SK-N-SH (cell line): ENCODE measurements around the gene ADGRG3. TPM values are rescaled to one million over a fixed set of nuclear protein-coding genes. Genes with fewer than 3 reads are reported as not detected.

Experiments
- CTCF ChIA-PET: fragments of 300-600, 350-600 bp; formaldehyde crosslinking; extraction: SDS; loops from one replicate; lab custom pipeline; 2021; lab: Yijun Ruan, JAX
- POLR2A ChIA-PET: fragments of 350-600 bp; sonication (Branson Sonifier 250); formaldehyde crosslinking; extraction: SDS; loops from one replicate; lab custom pipeline; 2020; ENCODE audit warnings: antibody characterized with exemption, inconsistent platforms; lab: Yijun Ruan, JAX
- DNase-seq: peaks from one replicate; pipeline ENCODE4 v3.0.0; 2012
- H2AFZ ChIP-seq: fragments of 200-600 bp; sonication (generic); 2 replicates; pipeline ENCODE4 v1.8.1; 2016; ENCODE audit warnings: antibody characterized with exemption, mild to moderate bottlenecking, low read depth
- H3F3A ChIP-seq: fragments of 200-600 bp; sonication (generic); replicated peaks from 2 replicates; pipeline ENCODE3; 2016; ENCODE audit warnings: antibody characterized with exemption, mild to moderate bottlenecking; ENCODE audit not compliant: insufficient read depth
- H3K27ac ChIP-seq, 2 experiments: fragments of 200-500 bp in 1 of 2; fragments of 200-600 bp in 1 of 2; sonication (Bioruptor generic) in 1 of 2; sonication (generic), shearing (Covaris generic) in 1 of 2; 2 replicates each; pipeline versions ENCODE4 v1.5.1 to v1.6.1; 2014 to 2016; ENCODE audit warnings: low read depth in 2 of 2, inconsistent platforms in 1 of 2, low read length in 1 of 2, mild to moderate bottlenecking in 1 of 2, mixed read lengths in 1 of 2
- H3K27me3 ChIP-seq: fragments of 200-600 bp; sonication (generic), shearing (Covaris generic); 2 replicates; pipeline ENCODE4 v1.6.1; 2016; ENCODE audit warnings: mixed run types; ENCODE audit not compliant: insufficient read depth
- H3K36me3 ChIP-seq, 2 experiments: fragments of 200-500 bp in 1 of 2; fragments of 200-600 bp in 1 of 2; sonication (Bioruptor generic) in 1 of 2; sonication (generic) in 1 of 2; replicated peaks in 1 of 2; 2 replicates each; pipeline versions ENCODE3 to v1.5.1; 2014 to 2016; ENCODE audit warnings: low read length in 1 of 2, mild to moderate bottlenecking in 1 of 2; ENCODE audit not compliant: insufficient read depth in 2 of 2, control insufficient read depth in 1 of 2
- H3K4me1 ChIP-seq, 2 experiments: fragments of 200-500 bp in 1 of 2; fragments of 200-600 bp in 1 of 2; sonication (Bioruptor generic) in 1 of 2; sonication (generic), shearing (Covaris generic) in 1 of 2; 2 replicates each; pipeline versions ENCODE4 v1.5.1 to v1.6.1; 2014 to 2016; ENCODE audit warnings: low read depth in 1 of 2, low read length in 1 of 2, mixed run types in 1 of 2; ENCODE audit not compliant: insufficient read depth in 2 of 2, control insufficient read depth in 1 of 2
- H3K4me2 ChIP-seq: fragments of 200-600 bp; sonication (generic), shearing (Covaris generic); 2 replicates; pipeline ENCODE4 v1.6.1; 2017; ENCODE audit warnings: mixed run types
- H3K4me3 ChIP-seq, 2 experiments: fragments of 200-500 bp in 1 of 2; fragments of 200-600 bp in 1 of 2; sonication (Bioruptor generic) in 1 of 2; sonication (generic), shearing (Covaris generic) in 1 of 2; 2 replicates each; pipeline versions ENCODE4 v1.5.1 to v1.8.1; 2014 to 2016; ENCODE audit warnings: low read depth in 2 of 2, inconsistent platforms in 1 of 2, low read length in 1 of 2, mild to moderate bottlenecking in 1 of 2, mixed read lengths in 1 of 2, moderate library complexity in 1 of 2
- H3K79me2 ChIP-seq: fragments of 200-600 bp; sonication (generic); 2 replicates; pipeline ENCODE4 v1.8.1; 2017; ENCODE audit warnings: mild to moderate bottlenecking; ENCODE audit not compliant: insufficient read depth
- H3K9ac ChIP-seq: fragments of 200-600 bp; sonication (generic); 2 replicates; pipeline ENCODE4 v1.6.1; 2017; ENCODE audit warnings: mixed run types
- H3K9me2 ChIP-seq: fragments of 200-600 bp; sonication (generic); 2 replicates; pipeline ENCODE4 v1.6.1; 2017; ENCODE audit warnings: mixed run types
- H3K9me3 ChIP-seq: fragments of 200-600 bp; sonication (generic); 2 replicates; pipeline ENCODE4 v1.6.1; 2017; ENCODE audit warnings: mixed run types, mild to moderate bottlenecking, moderate library complexity
- H4K20me1 ChIP-seq: fragments of 200-600 bp; sonication (generic); 2 replicates; pipeline ENCODE4 v1.6.1; 2017; ENCODE audit warnings: mild to moderate bottlenecking, mixed run types; ENCODE audit not compliant: insufficient read depth
- ELF1 ChIP-seq: IDR thresholded peaks from 2 replicates; pipeline ENCODE4 v1.4.0; 2012
- EP300 ChIP-seq, 2 experiments: IDR thresholded peaks; 2 replicates each; pipeline versions ENCODE4 v1.4.0 to v1.6.1; 2012; ENCODE audit warnings: borderline replicate concordance in 1 of 2, low read depth in 1 of 2, low read length in 1 of 2
- EZH2phosphoT487 ChIP-seq: fragments of 200-600 bp; sonication (generic); IDR thresholded peaks from 2 replicates; pipeline ENCODE4 v1.6.1; 2017; ENCODE audit warnings: low read depth, mixed run types, mild to moderate bottlenecking, antibody characterized with exemption, moderate library complexity, borderline replicate concordance
- GATA2 ChIP-seq: sonication (generic); formaldehyde crosslinking; IDR thresholded peaks from 2 replicates; pipeline ENCODE4 v1.5.0; 2020; ENCODE audit warnings: mild to moderate bottlenecking, missing genetic modification reagents
- JUND ChIP-seq: IDR thresholded peaks from 2 replicates; pipeline ENCODE4 v1.4.0; 2012
- MXI1 ChIP-seq: IDR thresholded peaks from 2 replicates; pipeline ENCODE4 v1.6.1; 2012; ENCODE audit warnings: mild to moderate bottlenecking, low read depth, low read length, improper control_type of control experiment
- NRF1 ChIP-seq: IDR thresholded peaks from 2 replicates; pipeline ENCODE4 v1.6.1; 2012; ENCODE audit warnings: low read depth, mild to moderate bottlenecking, low read length
- POLR2AphosphoS5 ChIP-seq: IDR thresholded peaks from 2 replicates; pipeline ENCODE4 v1.6.1; 2012; ENCODE audit warnings: low read depth, low read length
- RAD21 ChIP-seq: IDR thresholded peaks from 2 replicates; pipeline ENCODE4 v1.6.1; 2012; ENCODE audit warnings: mild to moderate bottlenecking, low read length
- RCOR1 ChIP-seq: fragments of 150-350 bp; IDR thresholded peaks from 2 replicates; pipeline ENCODE4 v1.6.1; 2017; ENCODE audit warnings: antibody characterized with exemption, low read length
- RFX5 ChIP-seq: IDR thresholded peaks from 2 replicates; pipeline ENCODE4 v1.6.1; 2012; ENCODE audit warnings: mild to moderate bottlenecking, improper control_type of control experiment, low read length
- WGBS: methylation state at CpG from one replicate; pipeline ENCODE4 v1.1.6; 2017; ENCODE audit warnings: low lambda C conversion rate; 5-methylcytosine and 5-hydroxymethylcytosine counted together
- polyA plus RNA-seq, 3 experiments: library from polyadenylated mRNA; depleted of rRNA; stranded (reverse); fragments of >200 nt; gene quantifications; 2 replicates each; pipeline ENCODE4 v1.2.3, GENCODE V29; 2012
- TF ChIP-seq, protein P1 (sequence below): IDR thresholded peaks from 2 replicates; pipeline ENCODE4 v1.4.0; 2012; ENCODE audit warnings: low read depth, borderline replicate concordance
- TF ChIP-seq, protein P2 (sequence below): fragments of 200-600 bp; sonication (generic); IDR thresholded peaks from 2 replicates; pipeline ENCODE4 v1.6.1; 2017; ENCODE audit warnings: antibody characterized with exemption, mild to moderate bottlenecking, moderate library complexity
- TF ChIP-seq, protein P3 (sequence below): IDR thresholded peaks from 2 replicates; pipeline ENCODE4 v1.4.0; 2012; ENCODE audit warnings: low read depth

Gene ADGRG3
- polyA plus RNA-seq, 1 of the 3 experiments (the other 2 are of a cell fraction): not detected

- TF ChIP-seq EZH2phosphoT487 (no peak), EP300 (IDR thresholded peaks at IDR 0.05; ENCODE audit: borderline replicate concordance in 1 of 2, low read depth in 1 of 2, low read length in 1 of 2) (no peak), ELF1 (no peak), NRF1 (no peak), RFX5 (no peak), JUND (no peak), RCOR1 (no peak), MXI1 (no peak)
- TF ChIP-seq, protein P1, sequence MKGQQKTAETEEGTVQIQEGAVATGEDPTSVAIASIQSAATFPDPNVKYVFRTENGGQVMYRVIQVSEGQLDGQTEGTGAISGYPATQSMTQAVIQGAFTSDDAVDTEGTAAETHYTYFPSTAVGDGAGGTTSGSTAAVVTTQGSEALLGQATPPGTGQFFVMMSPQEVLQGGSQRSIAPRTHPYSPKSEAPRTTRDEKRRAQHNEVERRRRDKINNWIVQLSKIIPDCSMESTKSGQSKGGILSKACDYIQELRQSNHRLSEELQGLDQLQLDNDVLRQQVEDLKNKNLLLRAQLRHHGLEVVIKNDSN: no peak
- TF ChIP-seq, protein P2, sequence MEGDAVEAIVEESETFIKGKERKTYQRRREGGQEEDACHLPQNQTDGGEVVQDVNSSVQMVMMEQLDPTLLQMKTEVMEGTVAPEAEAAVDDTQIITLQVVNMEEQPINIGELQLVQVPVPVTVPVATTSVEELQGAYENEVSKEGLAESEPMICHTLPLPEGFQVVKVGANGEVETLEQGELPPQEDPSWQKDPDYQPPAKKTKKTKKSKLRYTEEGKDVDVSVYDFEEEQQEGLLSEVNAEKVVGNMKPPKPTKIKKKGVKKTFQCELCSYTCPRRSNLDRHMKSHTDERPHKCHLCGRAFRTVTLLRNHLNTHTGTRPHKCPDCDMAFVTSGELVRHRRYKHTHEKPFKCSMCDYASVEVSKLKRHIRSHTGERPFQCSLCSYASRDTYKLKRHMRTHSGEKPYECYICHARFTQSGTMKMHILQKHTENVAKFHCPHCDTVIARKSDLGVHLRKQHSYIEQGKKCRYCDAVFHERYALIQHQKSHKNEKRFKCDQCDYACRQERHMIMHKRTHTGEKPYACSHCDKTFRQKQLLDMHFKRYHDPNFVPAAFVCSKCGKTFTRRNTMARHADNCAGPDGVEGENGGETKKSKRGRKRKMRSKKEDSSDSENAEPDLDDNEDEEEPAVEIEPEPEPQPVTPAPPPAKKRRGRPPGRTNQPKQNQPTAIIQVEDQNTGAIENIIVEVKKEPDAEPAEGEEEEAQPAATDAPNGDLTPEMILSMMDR: no peak
- TF ChIP-seq, all 33 proteins: peak for 0
Observed at GRCh38 chr16:57690782-57691471, 22.8 kb downstream of the ADGRG3 start (continued).

DNA sequence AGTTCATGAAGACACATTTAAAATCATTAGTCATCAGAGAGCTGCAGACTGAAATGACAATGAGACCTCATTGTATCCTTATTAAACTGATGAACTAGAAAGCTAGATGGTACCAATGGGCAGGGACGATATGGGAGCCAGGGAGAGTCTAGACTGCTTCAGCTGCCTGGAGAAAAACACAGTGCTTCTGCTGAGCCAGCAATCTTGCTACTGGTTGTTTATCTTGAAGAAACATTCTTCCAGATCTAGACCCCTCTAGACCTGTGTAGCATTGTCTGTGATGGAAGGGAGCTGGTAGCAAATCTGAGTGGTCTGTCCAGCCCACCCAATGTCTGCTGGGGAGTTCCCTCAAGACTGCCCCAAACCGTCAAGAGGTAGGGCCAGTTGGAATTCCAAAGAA, 24.5 kb downstream of the ADGRG3 start:
- no peaks in the 10 kb centered on the region for H3K79me2 ChIP-seq
- WGBS: 16% methylated on average over 2 of the region's 2 CpGs
- no peak overlapping the region for H3K4me3 ChIP-seq
- TF ChIP-seq POLR2AphosphoS5 (no peak), RAD21 (no peak), RCOR1 (no peak), EZH2phosphoT487 (no peak), GATA2 (CRISPR knock-in tag) (no peak)
- TF ChIP-seq, protein P3, sequence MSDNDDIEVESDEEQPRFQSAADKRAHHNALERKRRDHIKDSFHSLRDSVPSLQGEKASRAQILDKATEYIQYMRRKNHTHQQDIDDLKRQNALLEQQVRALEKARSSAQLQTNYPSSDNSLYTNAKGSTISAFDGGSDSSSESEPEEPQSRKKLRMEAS: no peak
- TF ChIP-seq, protein P2: no peak
- H3K4me1 ChIP-seq: peaks cover 0 to 13% of the 10 kb centered on the region in 2 experiments; a peak in 1 of 4 replicates
- H3K9ac ChIP-seq: no peak overlapping the region
- H2AFZ ChIP-seq: no peak overlapping the region
- H3K27me3 ChIP-seq: no peaks in the 10 kb centered on the region; the same call in 1 of the 2 replicates
- ChIA-PET POLR2A (no interaction called here), CTCF (interaction anchor here (0.9 to 1.2 kb wide), 2 partner anchors 17 to 43 kb away, joined by 3 read pairs; no protein-coding TSS in a partner anchor)
- H3K27ac ChIP-seq: no peak overlapping the region
- H3F3A ChIP-seq: no peaks in the 10 kb centered on the region
- no peaks in the 10 kb centered on the region for H3K36me3 ChIP-seq
- no peaks in the 10 kb centered on the region for H4K20me1 ChIP-seq
- no peaks in the 10 kb centered on the region for H3K9me3 ChIP-seq
- no peak for DNase-seq
- H3K4me2 ChIP-seq: no peak overlapping the region
- no peaks in the 10 kb centered on the region for H3K9me2 ChIP-seq
